Measurements from ENCODE around the gene B3GNT7.

GRCh38 chr2:231390667-231391066 lies 4.8 kb upstream of the B3GNT7 start:
- no peak for TF ChIP-seq CTCF (IDR thresholded peaks at IDR 0.05; ENCODE audit: insufficient read depth, low read length)
- TF ChIP-seq GABPA (IDR thresholded peaks at IDR 0.05; ENCODE audit: low read depth), result no peak
- TF ChIP-seq POLR2AphosphoS5 (IDR thresholded peaks at IDR 0.05; ENCODE audit: low read depth), result peak; percentile 54; the same call in 1 of the 2 replicates
- peak; percentile 96 for TF ChIP-seq SPI1 (IDR thresholded peaks at IDR 0.05; ENCODE audit: borderline replicate concordance, low read depth)
